ENCODE data around the gene EYS.

The EYS gene

DNA sequence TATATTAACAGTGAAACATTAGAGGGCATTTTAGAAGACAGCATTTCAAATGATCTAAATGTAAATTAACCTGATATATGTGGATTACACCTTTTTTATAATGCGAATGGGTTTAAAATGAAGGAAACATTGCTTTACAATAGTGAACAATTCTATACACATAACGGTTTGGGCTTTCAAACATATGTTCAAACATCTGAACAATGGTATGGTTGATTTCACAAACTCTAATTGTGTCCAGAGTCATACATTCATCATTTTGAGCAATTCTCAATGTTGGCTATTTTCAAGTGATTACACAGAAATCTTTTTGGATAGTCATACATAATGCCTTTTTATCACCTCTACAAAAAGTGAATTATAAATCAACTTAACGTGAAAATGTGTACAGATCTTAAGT, 1493.3 kb downstream of the EYS start:
- no peak for DNase-seq

- DNase-seq, result no peak
Measured at GRCh38 chr6:64197246-64197645, 1509.8 kb downstream of the EYS start.

- no peak for DNase-seq
Measured at GRCh38 chr6:64186592-64186991, 1520.4 kb downstream of the EYS start.

DNA sequence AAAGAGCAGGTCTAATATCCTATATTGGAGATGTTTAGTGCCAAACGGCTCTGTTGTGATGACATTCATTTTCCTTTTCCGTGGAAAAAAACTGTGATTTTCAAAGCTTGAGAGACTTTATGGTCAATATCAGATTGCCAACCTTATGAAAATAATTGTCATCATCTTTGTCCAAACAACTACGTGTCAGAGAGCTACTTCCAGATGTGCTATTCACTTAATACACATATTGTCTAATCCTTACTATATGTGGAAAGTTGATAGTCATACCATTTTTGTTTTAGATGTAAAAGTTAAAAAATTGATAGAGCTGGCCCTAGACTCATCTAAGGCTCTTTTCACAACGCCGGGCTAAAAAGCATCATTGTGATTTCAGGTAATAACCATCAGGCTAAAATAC, 1521.4 kb downstream of the EYS start:
- no peak for DNase-seq

GRCh38 chr6:64175296-64175695, 1531.7 kb downstream of the EYS start:
- DNase-seq, result no peak

GRCh38 chr6:64170316-64170715, 1536.7 kb downstream of the EYS start:
- DNase-seq, result no peak

DNA sequence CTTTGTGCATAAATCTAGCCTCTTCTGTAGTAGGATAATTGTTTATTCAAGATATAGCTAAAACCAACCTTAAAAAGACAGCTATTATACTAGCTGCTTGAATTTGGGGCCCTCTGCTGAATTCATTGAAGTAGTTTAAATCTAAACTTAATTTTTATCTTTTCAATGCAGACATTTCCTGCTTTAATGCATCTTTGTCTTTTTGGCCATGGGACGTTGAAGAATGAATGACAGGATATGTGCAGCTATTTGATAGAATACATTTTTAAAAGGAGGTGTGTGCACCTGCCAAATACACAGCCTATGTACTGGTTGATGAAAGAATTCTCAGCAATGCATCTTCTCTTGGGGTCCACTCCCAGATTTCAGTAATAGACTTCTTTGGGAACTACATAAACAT, 1546.5 kb downstream of the EYS start:
- DNase-seq, result no peak

- DNase-seq, result no peak
Measured at GRCh38 chr6:64155063-64155462, 1552.0 kb downstream of the EYS start.

DNA sequence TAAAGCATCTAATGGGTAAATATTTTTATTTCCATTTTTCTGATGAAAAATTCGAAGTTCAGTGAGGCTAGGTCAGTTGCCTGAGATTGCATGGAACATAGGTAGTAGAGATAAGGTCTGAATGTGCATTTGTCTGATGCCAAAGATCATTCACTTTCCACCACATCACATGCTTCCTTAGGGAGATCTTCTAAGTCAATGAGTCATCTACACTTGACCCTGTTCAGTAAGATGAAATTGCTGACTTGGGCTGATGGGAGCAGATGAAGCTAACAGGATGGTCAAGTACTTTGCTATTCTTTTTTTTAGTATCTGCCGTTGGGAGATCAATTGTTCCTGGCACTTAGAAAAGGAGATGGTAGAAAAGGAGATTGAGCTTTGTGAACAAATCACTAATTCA, 1560.2 kb downstream of the EYS start:
- DNase-seq, result no peak

DNA sequence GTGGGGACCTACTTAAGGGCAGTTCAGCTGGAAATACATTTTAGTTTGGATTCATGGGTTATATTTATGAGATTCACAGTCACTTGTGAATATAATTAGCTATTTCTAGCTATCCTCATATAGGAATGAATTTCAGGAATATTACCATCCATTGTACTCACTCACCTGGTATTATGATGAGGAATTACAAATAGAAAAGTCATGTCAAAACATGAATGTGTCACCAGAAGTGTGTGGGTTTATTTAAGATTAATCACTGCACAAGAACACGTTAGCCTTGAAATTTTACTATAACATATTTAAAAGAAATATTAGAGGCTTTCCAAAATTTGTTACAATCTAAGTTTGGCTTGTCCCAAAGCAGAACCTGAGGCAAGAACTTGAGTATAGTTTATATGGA, 1560.9 kb downstream of the EYS start:
- DNase-seq, result no peak

GRCh38 chr6:64145658-64146057, 1561.4 kb downstream of the EYS start:
- no peak for DNase-seq

DNA sequence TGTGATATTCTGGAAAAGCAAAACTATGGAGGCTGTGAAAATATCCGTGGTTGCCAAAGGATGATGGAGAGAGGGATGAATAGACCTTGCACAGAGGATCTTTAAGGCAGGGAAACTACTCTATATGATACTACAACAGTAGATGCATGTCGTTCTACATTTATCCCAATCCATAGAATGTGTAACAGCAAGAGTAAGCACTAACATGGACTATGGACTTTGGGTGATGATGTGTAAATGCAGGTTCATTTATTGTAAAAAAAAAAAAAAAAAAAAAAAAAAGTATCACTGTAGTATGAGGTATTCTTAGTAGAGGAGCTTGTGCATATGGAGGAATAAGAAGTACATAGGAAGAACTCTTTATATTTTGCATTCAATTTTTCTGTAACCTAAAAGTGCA, 1563.9 kb downstream of the EYS start:
- no peak for DNase-seq

DNA sequence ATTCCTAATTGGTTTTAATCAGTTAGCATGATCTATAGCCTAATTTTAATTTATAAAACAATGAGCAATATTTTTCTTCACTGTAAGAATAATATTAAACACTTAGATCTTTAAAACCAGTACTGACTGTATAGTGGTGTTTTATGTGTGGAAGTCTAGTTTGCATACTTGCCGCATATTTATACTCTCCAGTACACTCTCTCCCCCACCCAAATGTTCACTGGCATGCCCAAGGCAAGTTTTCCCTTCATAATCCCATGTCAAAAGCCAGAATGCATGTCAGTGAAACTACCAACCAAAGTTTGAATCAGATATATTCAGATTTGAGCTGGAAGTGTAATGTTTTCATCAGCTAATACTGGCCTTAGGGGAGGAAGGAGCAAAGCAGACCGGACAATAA, 1565.3 kb downstream of the EYS start:
- DNase-seq, result no peak

DNA sequence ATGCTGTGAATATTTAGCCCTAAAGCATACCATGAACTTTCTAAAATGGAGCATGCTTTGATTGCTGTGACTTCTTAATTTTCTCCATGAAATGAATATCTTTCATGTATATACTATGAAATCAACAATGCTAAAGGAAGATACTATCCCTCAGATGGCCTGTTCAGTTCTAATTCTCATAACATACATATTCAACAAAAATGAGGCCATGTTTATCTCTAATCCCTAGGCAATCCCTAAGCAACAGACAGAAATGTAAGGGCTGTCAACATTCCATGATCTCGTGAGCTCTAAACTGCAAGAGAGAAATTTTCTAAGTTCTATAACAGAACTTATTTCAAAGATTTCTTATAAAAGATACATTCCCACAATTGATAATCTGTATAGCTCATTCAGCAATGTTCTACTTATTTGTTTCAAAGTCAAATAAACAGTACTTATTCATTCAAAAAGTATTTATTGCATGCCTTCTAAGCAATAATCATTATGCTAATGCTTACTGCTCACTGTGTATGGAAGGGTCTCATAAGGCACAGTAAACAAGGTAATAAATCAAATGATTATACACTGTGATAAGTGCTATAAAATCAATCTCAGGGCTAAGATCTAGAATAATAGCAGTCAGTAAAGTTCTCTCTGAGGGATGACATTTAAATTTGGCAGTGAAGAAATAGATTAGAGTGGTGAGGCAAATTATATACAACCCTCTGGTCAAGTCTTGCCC, 1578.6 kb downstream of the EYS start:
- no peak for DNase-seq

DNA sequence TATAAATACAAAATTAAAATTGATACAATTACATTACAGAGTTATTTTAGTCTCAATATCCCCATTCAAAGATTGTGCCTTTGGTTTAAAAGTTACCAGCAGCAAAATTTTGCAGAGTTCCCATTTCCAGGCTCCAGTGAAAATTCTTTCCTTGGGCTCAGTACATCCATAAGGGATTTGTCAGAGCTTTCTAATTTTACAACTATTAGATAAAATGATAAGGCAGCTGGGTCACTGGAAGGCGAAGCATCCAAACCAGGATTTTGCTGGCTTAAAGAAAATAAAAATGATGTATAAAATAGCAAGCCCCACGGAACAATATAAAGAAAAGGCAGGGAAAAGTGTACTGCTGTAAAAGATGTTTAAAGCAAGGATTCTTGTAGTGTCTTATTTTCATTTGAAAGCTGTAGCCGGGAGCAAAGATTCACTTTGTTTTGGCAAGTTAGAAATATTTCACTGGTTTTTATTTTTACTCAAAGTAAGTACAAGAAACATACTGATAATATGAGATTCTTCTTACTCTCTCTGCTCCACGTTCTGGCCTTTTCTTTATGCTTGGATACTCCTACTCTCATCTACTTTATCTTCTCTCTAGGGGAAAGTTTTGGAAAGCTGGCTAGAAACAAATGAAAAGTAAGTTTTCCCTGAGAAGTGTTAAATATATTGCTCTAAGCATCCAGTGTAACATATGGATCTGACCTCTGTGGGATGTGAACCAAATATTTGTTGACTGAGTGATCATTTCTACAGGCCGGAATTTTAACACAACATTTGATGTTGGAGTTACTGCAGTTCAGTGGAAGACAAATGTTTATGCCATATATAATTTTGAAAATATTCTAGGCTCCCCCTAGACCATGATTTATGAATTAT, 1583.0 kb downstream of the EYS start:
- DNase-seq, result no peak

GRCh38 chr6:64122712-64123375, 1584.2 kb downstream of the EYS start:
- no peak for DNase-seq

- no peak for DNase-seq
Measured at GRCh38 chr6:64121011-64121565, 1585.9 kb downstream of the EYS start.

DNA sequence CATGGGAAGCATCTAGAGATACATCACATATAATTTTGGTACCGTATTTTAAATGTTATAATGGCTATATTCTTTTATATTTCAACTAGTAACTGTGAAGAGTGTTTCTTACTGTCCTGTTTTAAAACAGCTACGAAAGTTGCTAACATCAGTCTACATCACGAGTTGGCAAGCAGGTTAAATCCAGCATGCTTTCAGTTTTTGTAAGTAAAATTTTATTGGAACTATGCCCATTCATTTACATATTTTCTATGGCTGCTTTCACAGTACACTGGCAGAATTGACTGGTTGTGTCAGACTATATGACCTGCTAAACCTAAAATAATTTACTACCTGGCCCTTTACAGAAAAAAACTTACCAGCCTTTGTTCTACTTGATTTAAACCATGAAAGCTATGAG, 1593.3 kb downstream of the EYS start:
- DNase-seq, result no peak

GRCh38 chr6:64104051-64104450, 1603.0 kb downstream of the EYS start:
- DNase-seq, result no peak

- no peak for DNase-seq
Measured at GRCh38 chr6:64103480-64103879, 1603.5 kb downstream of the EYS start.

- DNase-seq, result no peak
Measured at GRCh38 chr6:64100702-64101303, 1606.2 kb downstream of the EYS start.

- no peak for DNase-seq
Measured at GRCh38 chr6:64090352-64090751, 1616.7 kb downstream of the EYS start.

DNA sequence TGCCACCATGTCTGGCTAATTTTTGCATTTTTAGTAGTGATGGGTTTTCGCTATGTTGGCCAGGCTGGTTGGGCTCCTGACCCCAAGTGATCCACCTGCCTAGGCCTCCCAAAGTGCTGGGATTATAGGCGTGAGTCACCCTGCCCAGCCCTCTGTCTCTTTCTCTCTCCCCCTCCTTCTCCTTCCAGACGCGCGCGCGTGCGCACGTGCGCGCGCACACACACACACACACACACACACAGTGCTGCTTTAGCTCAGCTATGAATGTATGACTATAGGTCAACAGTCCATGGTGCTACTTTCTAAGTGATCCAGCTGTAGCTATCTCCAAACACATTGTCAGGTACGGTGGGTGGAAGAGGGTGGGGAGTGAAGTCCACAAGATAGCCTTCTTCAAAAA, 1621.9 kb downstream of the EYS start:
- no peak for DNase-seq

All from NCI-H187 treated with DMSO at 0.1 percent for 48 hours (cell line).